Caco-2 (cell line): Measurements from ENCODE around the gene SLX9. TPM values are rescaled to one million over a fixed set of nuclear protein-coding genes. Genes with fewer than 3 reads are reported as not detected.
A peak's percentile ranks its signal among the peaks of the same experiment; 100 is the strongest.

Experiments
- BruUV-seq: library from RNA; stranded (reverse); fragments of 400-500 nt; replicated peaks from 2 replicates; lab custom pipeline; 2021; lab: Mats Ljungman, UMichigan
- CTCF ChIA-PET: fragments of 300-600 bp; sonication (Branson Sonifier 250); formaldehyde crosslinking; loops from one replicate; lab custom pipeline; 2022; ENCODE audit warnings: antibody characterized with exemption; lab: Charles Lee
- POLR2A ChIA-PET: fragments of 300-600 bp; sonication (Branson Sonifier 250); formaldehyde crosslinking; loops from one replicate; lab custom pipeline; 2022; ENCODE audit warnings: antibody characterized with exemption; lab: Charles Lee
- DNase-seq, 2 experiments: peaks; one replicate each; pipeline versions ENCODE4 v3.0.0 to v3.0.0-alpha.2; 2020 to 2022
- H3K27me3 ChIP-seq: replicated peaks from 2 replicates; pipeline ENCODE4 v1.6.0; 2011; ENCODE audit warnings: low read length; ENCODE audit not compliant: control insufficient read depth, insufficient read depth
- H3K36me3 ChIP-seq: 2 replicates; pipeline ENCODE4 v1.5.1; 2011; ENCODE audit warnings: low read length; ENCODE audit not compliant: control insufficient read depth, insufficient read depth
- H3K4me1 ChIP-seq: fragments of 250-450 bp; sonication (Bioruptor Pico); 2 replicates; pipeline ENCODE4 v1.5.1; 2020; ENCODE audit warnings: mild to moderate bottlenecking
- H3K4me3 ChIP-seq: 2 replicates; pipeline ENCODE4 v1.5.1; 2011; ENCODE audit warnings: low read depth, mild to moderate bottlenecking, control low read depth, low read length
- H3K9me3 ChIP-seq: fragments of 250-450 bp; sonication (Bioruptor Pico); 2 replicates; pipeline ENCODE4 v1.5.1; 2020; ENCODE audit warnings: mild to moderate bottlenecking, moderate library complexity
- H3K27ac Mint-ChIP-seq: one replicate; pipeline ENCODE4 v1.8.0; 2022; ENCODE audit warnings: mixed read lengths; ENCODE audit not compliant: unreplicated experiment
- H3K27me3 Mint-ChIP-seq: one replicate; pipeline ENCODE4 v1.8.0; 2022; ENCODE audit warnings: mixed read lengths; ENCODE audit not compliant: insufficient read depth, unreplicated experiment
- H3K36me3 Mint-ChIP-seq: one replicate; pipeline ENCODE4 v1.8.0; 2022; ENCODE audit warnings: mild to moderate bottlenecking, mixed read lengths; ENCODE audit not compliant: insufficient read depth, unreplicated experiment
- H3K4me1 Mint-ChIP-seq: one replicate; pipeline ENCODE4 v1.8.0; 2022; ENCODE audit warnings: low read depth, mixed read lengths; ENCODE audit not compliant: unreplicated experiment
- H3K4me3 Mint-ChIP-seq: one replicate; pipeline ENCODE4 v1.8.0; 2022; ENCODE audit warnings: mild to moderate bottlenecking, moderate library complexity, mixed read lengths; ENCODE audit not compliant: unreplicated experiment
- H3K9me3 Mint-ChIP-seq: one replicate; pipeline ENCODE4 v1.8.0; 2022; ENCODE audit warnings: mixed read lengths; ENCODE audit not compliant: unreplicated experiment
- CTCF ChIP-seq, 2 experiments: fragments of 200-600 bp in 1 of 2; IDR thresholded peaks; 1 replicate in 1 of 2; 2 replicates in 1 of 2; pipeline versions ENCODE4 v1.5.1 to v1.8.0; 2011 to 2022; ENCODE audit warnings: antibody characterized with exemption in 1 of 2, control low read depth in 1 of 2, inconsistent platforms in 1 of 2, low read depth in 1 of 2, low read length in 1 of 2, mild to moderate bottlenecking in 1 of 2, moderate library complexity in 1 of 2; ENCODE audit not compliant: insufficient read depth in 1 of 2, severe bottlenecking in 1 of 2, unreplicated experiment in 1 of 2
- intact Hi-C: fragments of 100-400 bp; cut with micrococcal nuclease; formaldehyde crosslinking; loops from one replicate; pipeline ENCODE4 v1.10.0; 2022; ENCODE audit not compliant: unreplicated experiment
- total RNA-seq: library from RNA; stranded (reverse); gene quantifications from 2 replicates; pipeline ENCODE4 v1.2.3, GENCODE V29; 2022

Gene SLX9
- total RNA-seq, 1 experiment from 2014 or later = 62.1 TPM

- BruUV-seq = no TSS peak
- Histone ChIP-seq H3K4me3 (no peak overlapping the region), H3K36me3 (peaks cover 3% of the 10 kb centered on the region), H3K27me3 (no peaks in the 10 kb centered on the region), H3K4me1 (peaks cover 6% of the 10 kb centered on the region; the same call in 1 of the 2 replicates), H3K9me3 (no peaks in the 10 kb centered on the region)
- CTCF ChIA-PET = no interaction called here
- POLR2A ChIA-PET = no interaction called here
- intact Hi-C loops = no loop called here
- peaks cover 11% of the 10 kb centered on the region for H3K4me1 Mint-ChIP-seq
- peak overlapping the region; percentile 63 for H3K27ac Mint-ChIP-seq
- peak overlapping the region; percentile 93 for H3K4me3 Mint-ChIP-seq
- no peaks in the 10 kb centered on the region for H3K27me3 Mint-ChIP-seq
- no peak for TF ChIP-seq CTCF (IDR thresholded peaks at IDR 0.05; ENCODE audit: insufficient read depth in 1 of 2, low read depth in 1 of 2, low read length in 1 of 2, severe bottlenecking in 1 of 2, unreplicated experiment in 1 of 2)
- H3K9me3 Mint-ChIP-seq = no peaks in the 10 kb centered on the region
- DNase-seq = no peak
- peaks cover 20% of the 10 kb centered on the region for H3K36me3 Mint-ChIP-seq
Measured at GRCh38 chr21:44942566-44942965, 2.7 kb downstream of the SLX9 start.

GRCh38 chr21:44943005-44943685 lies 3.3 kb downstream of the SLX9 start:
- CTCF ChIA-PET = no interaction called here
- intact Hi-C loops = no loop called here
- no TSS peak for BruUV-seq
- no peak for TF ChIP-seq CTCF (IDR thresholded peaks at IDR 0.05; ENCODE audit: insufficient read depth in 1 of 2, low read depth in 1 of 2, low read length in 1 of 2, severe bottlenecking in 1 of 2, unreplicated experiment in 1 of 2)
- no peak overlapping the region for H3K27ac Mint-ChIP-seq
- POLR2A ChIA-PET = no interaction called here
- H3K4me3 Mint-ChIP-seq = no peak overlapping the region
- Histone ChIP-seq H3K9me3 (no peaks in the 10 kb centered on the region), H3K4me3 (no peak overlapping the region), H3K4me1 (peaks cover 6% of the 10 kb centered on the region; the same call in 1 of the 2 replicates), H3K27me3 (no peaks in the 10 kb centered on the region), H3K36me3 (peaks cover 3% of the 10 kb centered on the region)
- H3K27me3 Mint-ChIP-seq = no peaks in the 10 kb centered on the region
- H3K36me3 Mint-ChIP-seq = peaks cover 20% of the 10 kb centered on the region
- DNase-seq = no peak
- H3K9me3 Mint-ChIP-seq = no peaks in the 10 kb centered on the region
- peaks cover 11% of the 10 kb centered on the region for H3K4me1 Mint-ChIP-seq

- ChIA-PET POLR2A (no interaction called here), CTCF (no interaction called here)
- DNase-seq = peak in 1 of 2 experiments; percentile 26
- no peak overlapping the region for H3K27ac Mint-ChIP-seq
- H3K9me3 ChIP-seq = no peaks in the 10 kb centered on the region
- H3K4me3 ChIP-seq = no peak overlapping the region
- no peak overlapping the region for H3K4me3 Mint-ChIP-seq
- H3K4me1 ChIP-seq = peaks cover 3% of the 10 kb centered on the region; the same call in 1 of the 2 replicates
- H3K4me1 Mint-ChIP-seq = peaks cover 11% of the 10 kb centered on the region
- intact Hi-C loops = no loop called here
- peaks cover 20% of the 10 kb centered on the region for H3K36me3 Mint-ChIP-seq
- no TSS peak for BruUV-seq
- no peak for TF ChIP-seq CTCF (IDR thresholded peaks at IDR 0.05; ENCODE audit: insufficient read depth in 1 of 2, low read depth in 1 of 2, low read length in 1 of 2, severe bottlenecking in 1 of 2, unreplicated experiment in 1 of 2)
- H3K27me3 ChIP-seq = no peaks in the 10 kb centered on the region
- H3K36me3 ChIP-seq = peaks cover 3% of the 10 kb centered on the region
- no peaks in the 10 kb centered on the region for H3K27me3 Mint-ChIP-seq
- H3K9me3 Mint-ChIP-seq = no peaks in the 10 kb centered on the region
Measured at GRCh38 chr21:44943686-44944550, 4.1 kb downstream of the SLX9 start.
